Raji (cell line): ENCODE data around the gene PYCR2.

Experiments
- POLR2A ChIP-seq: IDR thresholded peaks from 2 replicates; pipeline ENCODE4 v1.6.1; 2011; ENCODE audit warnings: low read depth, low read length, control low read depth; ENCODE audit not compliant: insufficient read depth

PYCR2 gene

GRCh38 chr1:225908013-225908640 is 15.9 kb downstream of the PYCR2 start:
- no peak for TF ChIP-seq POLR2A

GRCh38 chr1:225907341-225907740 is 16.7 kb downstream of the PYCR2 start:
- TF ChIP-seq POLR2A, result no peak

- TF ChIP-seq POLR2A, result no peak
These were observed 17.6 kb downstream of the PYCR2 start for GRCh38 chr1:225906467-225906866.

DNA sequence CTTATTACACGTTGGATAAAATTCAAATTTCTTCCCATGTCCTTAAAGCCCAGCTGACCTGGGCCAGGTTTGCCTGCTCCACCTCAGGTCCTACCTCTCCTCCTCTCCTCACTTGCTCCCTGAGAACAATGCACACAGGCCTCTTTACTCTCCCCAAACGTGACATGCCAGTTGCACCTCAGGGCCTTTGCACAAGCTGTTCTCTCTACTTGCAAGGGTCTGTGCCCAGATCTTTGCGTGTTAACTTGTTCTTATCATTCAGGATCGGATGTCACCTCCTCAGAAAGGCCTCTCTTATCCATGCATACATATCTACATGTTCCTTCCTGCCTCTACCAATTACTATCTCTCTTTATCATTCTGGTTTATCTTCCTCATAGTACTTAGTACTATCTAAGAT is 20.4 kb downstream of the PYCR2 start:
- no peak for TF ChIP-seq POLR2A

GRCh38 chr1:225899044-225899925 is 24.8 kb downstream of the PYCR2 start:
- no peak for TF ChIP-seq POLR2A

DNA sequence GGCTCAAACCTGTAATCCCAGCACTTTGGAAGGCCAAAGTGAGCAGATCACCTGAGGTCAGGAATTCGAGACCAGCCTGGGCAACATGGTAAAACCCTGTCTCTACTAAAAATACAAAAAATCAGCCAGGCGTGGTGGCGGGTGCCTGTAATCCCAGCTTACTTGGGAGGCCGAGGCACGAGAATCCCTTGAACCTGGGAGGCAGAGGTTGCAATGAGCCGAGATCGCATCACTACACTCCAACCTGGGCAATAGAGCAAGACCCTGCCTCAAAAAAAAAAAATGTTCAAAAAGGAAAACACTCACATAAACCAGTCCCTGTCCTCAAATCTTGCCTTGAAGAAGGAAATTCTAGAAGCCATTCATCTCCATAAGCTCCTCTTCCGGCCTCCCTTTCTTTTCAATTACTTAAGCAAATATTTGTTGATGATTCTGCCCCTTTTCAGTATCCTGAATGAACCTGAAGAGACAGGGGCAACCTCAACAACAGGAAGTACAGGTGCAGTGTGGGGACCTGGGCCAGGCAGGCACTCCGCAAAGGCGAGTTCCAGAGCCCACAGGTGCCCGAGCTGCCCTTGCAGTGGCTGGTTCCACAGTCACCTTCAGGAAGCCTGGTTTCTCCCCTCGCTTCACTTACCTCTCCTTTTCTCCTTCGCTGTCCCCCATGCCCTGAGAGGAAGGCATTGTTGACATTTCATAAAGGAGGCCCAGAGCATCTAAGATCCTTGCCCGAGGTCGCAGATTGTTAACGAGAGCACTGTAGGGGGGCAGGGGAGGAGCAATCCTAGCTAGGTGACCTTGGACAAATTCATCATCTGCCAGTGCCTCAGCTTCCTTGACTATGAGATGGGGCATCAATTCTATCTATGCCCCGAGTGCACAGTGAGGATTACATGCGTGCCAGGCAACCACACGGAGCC is 26.2 kb downstream of the PYCR2 start:
- TF ChIP-seq POLR2A, result no peak

- TF ChIP-seq POLR2A, result peak; percentile 53
These were observed 27.0 kb downstream of the PYCR2 start for GRCh38 chr1:225896937-225897549.

- TF ChIP-seq POLR2A, result no peak
These were observed 27.6 kb downstream of the PYCR2 start for GRCh38 chr1:225896494-225896893.

DNA sequence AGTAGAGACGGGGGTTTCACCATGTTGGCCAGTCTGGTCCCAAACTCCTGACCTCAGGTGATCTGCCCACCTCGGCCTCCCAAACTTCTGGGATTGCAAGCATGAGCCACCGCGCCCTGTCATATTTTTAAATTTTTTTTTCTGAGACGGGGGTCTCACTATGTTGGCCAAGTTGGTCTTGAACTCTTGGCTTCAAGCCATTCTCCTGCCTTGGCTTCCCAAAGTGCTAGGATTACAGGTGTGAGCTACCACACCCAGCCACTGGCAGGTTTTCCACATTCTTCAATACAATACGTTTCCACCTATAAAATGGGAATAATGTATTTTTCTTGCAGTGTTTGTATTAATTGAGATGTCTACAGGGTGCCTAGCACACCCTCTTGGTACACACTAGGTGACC is 31.7 kb downstream of the PYCR2 start:
- no peak for TF ChIP-seq POLR2A

- no peak for TF ChIP-seq POLR2A
These were observed 32.6 kb downstream of the PYCR2 start for GRCh38 chr1:225891229-225891972.

DNA sequence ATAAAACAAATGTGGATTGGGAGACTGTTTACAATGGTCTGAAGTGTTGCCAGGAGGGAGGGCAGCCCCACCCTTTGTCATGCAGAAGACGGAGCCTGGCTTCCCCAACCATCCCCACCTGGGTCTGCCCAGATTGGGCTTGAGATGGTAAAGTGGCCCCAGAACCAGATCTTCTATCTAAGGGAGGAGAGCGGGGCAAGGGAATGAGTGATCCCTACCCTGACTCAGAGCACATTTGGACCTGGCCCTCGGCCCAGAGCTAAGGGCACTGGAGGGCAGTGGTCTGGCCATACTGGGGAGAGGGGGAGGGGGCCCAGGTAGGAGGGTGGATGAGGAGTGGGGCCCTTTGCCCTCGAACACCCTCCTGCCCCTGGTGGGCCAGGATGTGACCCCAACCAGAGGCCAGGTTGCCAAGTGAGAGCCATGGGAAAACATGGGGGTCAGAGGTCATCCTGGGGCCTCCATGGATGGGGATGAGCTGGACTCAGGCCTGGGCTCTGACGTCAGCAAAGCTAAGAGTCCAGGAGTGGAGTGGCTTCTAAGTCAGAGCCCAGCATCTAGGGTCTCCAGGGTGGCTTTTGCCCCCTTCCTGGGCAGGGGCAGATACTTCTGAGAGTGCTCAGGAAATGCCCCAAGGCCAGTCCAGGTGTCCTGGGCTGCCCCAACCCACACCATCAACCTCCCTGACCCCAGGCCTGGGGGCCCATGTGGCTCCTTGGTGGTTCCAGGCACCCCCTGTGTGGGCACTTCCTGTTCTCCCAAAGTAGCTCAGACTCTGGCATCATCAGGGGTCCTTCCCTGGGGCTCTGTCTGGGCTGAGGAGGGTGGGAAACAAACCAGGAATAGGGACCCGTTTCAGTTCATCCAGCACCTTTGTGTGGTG is 33.5 kb downstream of the PYCR2 start:
- no peak for TF ChIP-seq POLR2A

- TF ChIP-seq POLR2A, result no peak
These were observed 34.3 kb downstream of the PYCR2 start for GRCh38 chr1:225889743-225890142.

- TF ChIP-seq POLR2A, result no peak
These were observed 35.0 kb downstream of the PYCR2 start, which contains the start of gene LEFTY1 for GRCh38 chr1:225888898-225889601. Gene LEFTY1, minus strand, starts transcription at chr1:225889146. Its CDS starts 80 bp downstream, at chr1:225889066.
